Smooth muscle cell (in vitro differentiated cells): ENCODE measurements around the gene NT5C1B. TPM values are rescaled to one million over a fixed set of nuclear protein-coding genes. Genes with fewer than 3 reads are reported as not detected.

Source experiments
- DNase-seq: peaks from one replicate; lab custom pipeline; 2025; ENCODE audit not compliant: unreplicated experiment; lab: John Stamatoyannopoulos, UW
- H2AFZ ChIP-seq: fragments of 200-600 bp; sonication (generic); 2 replicates; pipeline ENCODE4 v1.6.0; 2016; ENCODE audit warnings: antibody characterized with exemption, low read depth, mild to moderate bottlenecking
- H3F3A ChIP-seq: fragments of 200-600 bp; sonication (generic); 2 replicates; pipeline ENCODE4 v1.6.0; 2017; ENCODE audit warnings: antibody characterized with exemption, low read depth
- H3K27ac ChIP-seq: fragments of 200-600 bp; sonication (generic); 2 replicates; pipeline ENCODE4 v1.5.1; 2016; ENCODE audit warnings: low read depth, mild to moderate bottlenecking
- H3K27me3 ChIP-seq: fragments of 200-600 bp; sonication (generic); 2 replicates; pipeline ENCODE4 v1.6.1; 2016; ENCODE audit warnings: low read depth, mild to moderate bottlenecking
- H3K36me3 ChIP-seq: fragments of 200-600 bp; sonication (generic); 2 replicates; pipeline ENCODE4 v1.5.1; 2016; ENCODE audit warnings: low read depth
- H3K4me1 ChIP-seq: fragments of 200-600 bp; sonication (generic); 2 replicates; pipeline ENCODE4 v1.5.1; 2016; ENCODE audit warnings: low read depth
- H3K4me2 ChIP-seq: fragments of 200-600 bp; sonication (generic); 2 replicates; pipeline ENCODE4 v1.6.0; 2016; ENCODE audit warnings: mild to moderate bottlenecking
- H3K4me3 ChIP-seq: fragments of 200-600 bp; sonication (generic); 2 replicates; pipeline ENCODE4 v1.5.1; 2016; ENCODE audit warnings: mild to moderate bottlenecking
- H3K79me2 ChIP-seq: fragments of 200-600 bp; sonication (generic); 2 replicates; pipeline ENCODE4 v1.6.0; 2016; ENCODE audit warnings: low read depth, mild to moderate bottlenecking
- H3K9ac ChIP-seq: fragments of 200-600 bp; sonication (generic); 2 replicates; pipeline ENCODE4 v1.6.0; 2016; ENCODE audit warnings: low read depth
- H3K9me3 ChIP-seq: fragments of 200-600 bp; sonication (generic); replicated peaks from 2 replicates; pipeline ENCODE4 v1.5.1; 2016; ENCODE audit warnings: low read depth
- H4K20me1 ChIP-seq: fragments of 200-600 bp; sonication (generic); 2 replicates; pipeline ENCODE4 v1.6.0; 2016; ENCODE audit warnings: low read depth
- CTCF ChIP-seq: fragments of 200-600 bp; sonication (generic); IDR thresholded peaks from 2 replicates; pipeline ENCODE4 v1.5.1; 2017; ENCODE audit warnings: borderline replicate concordance, mild to moderate bottlenecking, antibody characterized with exemption; ENCODE audit not compliant: insufficient read depth, poor library complexity, severe bottlenecking
- WGBS: methylation state at CpG from one replicate; pipeline ENCODE4 v1.1.7; 2016; ENCODE audit warnings: low lambda C conversion rate; 5-methylcytosine and 5-hydroxymethylcytosine counted together
- polyA plus RNA-seq: library from polyadenylated mRNA; unstranded; fragments of >200 nt; fragmentation: Nextera tagmentation; extraction: Ambion mirVana; gene quantifications from 2 replicates; pipeline ENCODE4 v1.2.1, GENCODE V29; 2016
- total RNA-seq: library from RNA; depleted of rRNA; stranded (reverse); fragments of >200 nt; gene quantifications from 2 replicates; pipeline ENCODE4 v1.2.3, GENCODE V29; 2014

The NT5C1B gene
- total and polyA plus RNA-seq, 2 experiments from 2014 or later, result not detected

- 64% methylated on average over 3 of the region's 3 CpGs for WGBS
- Histone ChIP-seq H3K9me3 (no peaks in the 10 kb centered on the region), H2AFZ (no peak overlapping the region), H3K27me3 (no peaks in the 10 kb centered on the region), H3K36me3 (no peaks in the 10 kb centered on the region), H4K20me1 (no peaks in the 10 kb centered on the region), H3K9ac (no peak overlapping the region), H3K4me2 (no peak overlapping the region), H3K27ac (no peak overlapping the region), H3K4me1 (no peaks in the 10 kb centered on the region), H3K79me2 (no peaks in the 10 kb centered on the region), H3K4me3 (no peak overlapping the region), H3F3A (no peaks in the 10 kb centered on the region)
- TF ChIP-seq CTCF, result no peak
- DNase-seq, result no peak
Measured at GRCh38 chr2:18603854-18604530, 14.6 kb upstream of the NT5C1B start.

GRCh38 chr2:18602298-18602697 is 12.9 kb upstream of the NT5C1B start:
- Histone ChIP-seq H2AFZ (no peak overlapping the region), H3K4me3 (no peak overlapping the region), H4K20me1 (no peaks in the 10 kb centered on the region), H3K9ac (no peak overlapping the region), H3K27me3 (no peaks in the 10 kb centered on the region), H3K9me3 (no peaks in the 10 kb centered on the region), H3K79me2 (no peaks in the 10 kb centered on the region), H3K4me1 (no peaks in the 10 kb centered on the region), H3F3A (no peaks in the 10 kb centered on the region), H3K36me3 (no peaks in the 10 kb centered on the region), H3K4me2 (no peak overlapping the region), H3K27ac (no peak overlapping the region)
- TF ChIP-seq CTCF, result no peak
- DNase-seq, result no peak
- WGBS, result 84% methylated on average over 2 of the region's 2 CpGs

- no peak overlapping the region for H2AFZ ChIP-seq
- H3K9me3 ChIP-seq, result no peaks in the 10 kb centered on the region
- H3K4me2 ChIP-seq, result no peak overlapping the region
- H3K36me3 ChIP-seq, result no peaks in the 10 kb centered on the region
- H3F3A ChIP-seq, result no peaks in the 10 kb centered on the region
- no peak overlapping the region for H3K27ac ChIP-seq
- no peaks in the 10 kb centered on the region for H3K27me3 ChIP-seq
- 77% methylated on average over 2 of the region's 2 CpGs for WGBS
- no peak overlapping the region for H3K4me3 ChIP-seq
- no peak for DNase-seq
- no peaks in the 10 kb centered on the region for H3K79me2 ChIP-seq
- H3K9ac ChIP-seq, result no peak overlapping the region
- no peak for TF ChIP-seq CTCF
- H4K20me1 ChIP-seq, result no peaks in the 10 kb centered on the region
- no peaks in the 10 kb centered on the region for H3K4me1 ChIP-seq
Measured at GRCh38 chr2:18600255-18600613, 10.9 kb upstream of the NT5C1B start.

GRCh38 chr2:18599509-18600254 is 10.3 kb upstream of the NT5C1B start:
- Histone ChIP-seq H3K79me2 (no peaks in the 10 kb centered on the region), H3K4me2 (no peak overlapping the region), H3K4me3 (no peak overlapping the region), H4K20me1 (no peaks in the 10 kb centered on the region), H3K9me3 (no peaks in the 10 kb centered on the region), H3F3A (no peaks in the 10 kb centered on the region), H3K9ac (no peak overlapping the region), H3K27me3 (no peaks in the 10 kb centered on the region), H3K4me1 (no peaks in the 10 kb centered on the region), H3K27ac (no peak overlapping the region), H2AFZ (no peak overlapping the region), H3K36me3 (no peaks in the 10 kb centered on the region)
- 66% methylated on average over 2 of the region's 2 CpGs for WGBS
- no peak for TF ChIP-seq CTCF
- no peak for DNase-seq
